GM12874 (cell line): ENCODE results near the gene TSKU.

Experiments
- CTCF ChIP-seq: IDR thresholded peaks from 2 replicates; pipeline ENCODE4 v1.5.1; 2011; ENCODE audit warnings: low read depth, mild to moderate bottlenecking, control low read depth, low read length, moderate library complexity; ENCODE audit not compliant: insufficient read depth

The TSKU gene

GRCh38 chr11:76762356-76762752 is 20.8 kb upstream of the TSKU start:
- TF ChIP-seq CTCF, result no peak

GRCh38 chr11:76762867-76763572 is 20.1 kb upstream of the TSKU start:
- no peak for TF ChIP-seq CTCF

GRCh38 chr11:76763573-76764346 is 19.4 kb upstream of the TSKU start:
- TF ChIP-seq CTCF, result no peak

- no peak for TF ChIP-seq CTCF
Measured at GRCh38 chr11:76764941-76765665, 18.1 kb upstream of the TSKU start.

- no peak for TF ChIP-seq CTCF
Measured at GRCh38 chr11:76765863-76766350, 17.2 kb upstream of the TSKU start.

GRCh38 chr11:76766521-76766920 is 16.6 kb upstream of the TSKU start:
- no peak for TF ChIP-seq CTCF

GRCh38 chr11:76767659-76768058 is 15.5 kb upstream of the TSKU start:
- TF ChIP-seq CTCF, result no peak
